Ovary (tissue), 3 donors: ENCODE data around the gene RNU1-3.
"Not testable (repeated sequence)": the region's sequence is repeated elsewhere in the genome, so short reads cannot be mapped to it uniquely, and the experiment has no call there.

Experiments used
- CTCF ChIP-seq, 3 donors: fragments of 450-650 bp in 2 of 3; fragments of 200-600 bp in 1 of 3; IDR thresholded peaks; one replicate each; pipeline versions ENCODE4 v1.5.1 to v1.8.0; 2016 to 2022; ENCODE audit warnings: antibody characterized with exemption in 3 of 3, mild to moderate bottlenecking in 1 of 3
- EP300 ChIP-seq: sonication (generic); formaldehyde crosslinking; IDR thresholded peaks from one replicate; pipeline ENCODE4 v1.6.1; 2017; ENCODE audit warnings: antibody characterized with exemption
- donor health status: DM: no; HTN: no; CAD: no.

DNA sequence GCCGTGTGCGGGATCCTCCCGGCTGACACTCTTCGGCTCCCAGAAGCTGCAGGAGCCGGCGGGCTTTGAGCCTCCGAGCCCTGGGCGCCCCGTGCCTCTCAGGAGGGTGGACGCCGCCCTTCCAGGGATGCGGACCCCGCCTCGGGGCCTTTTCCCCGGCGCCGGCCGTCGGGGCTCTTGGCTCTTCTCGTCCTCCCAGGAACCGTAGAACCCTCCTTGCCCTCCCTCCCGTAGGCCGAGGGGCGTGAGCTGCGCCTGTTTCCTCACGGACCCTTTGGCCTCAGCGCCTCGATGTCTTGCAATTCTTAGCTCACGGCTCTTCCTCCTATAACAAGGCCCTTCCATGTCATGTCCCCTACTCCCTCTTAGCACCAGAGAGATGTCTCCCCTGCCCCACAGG lies 13.6 kb upstream of the RNU1-3 start:
- TF ChIP-seq CTCF (IDR thresholded peaks at IDR 0.05); EP300: not testable (repeated sequence)
